Cardiac fibroblast (primary cell): ENCODE measurements around the gene MCM10.

Experiments
- DNase-seq, 2 donors: peaks; one replicate each; pipeline versions ENCODE4 v3.0.0 to v3.0.0-alpha.2; 2010; ENCODE audit warnings: low read depth in 2 of 2
- H3K4me3 ChIP-seq, 2 donors: replicated peaks in 1 of 2; 1 replicate in 1 of 2; 2 replicates in 1 of 2; pipeline ENCODE4 v1.5.1; 2011; ENCODE audit warnings: low read depth in 2 of 2, low read length in 2 of 2, mild to moderate bottlenecking in 2 of 2, moderate library complexity in 1 of 2
- TF ChIP-seq, protein P1 (sequence below): IDR thresholded peaks from one replicate; pipeline ENCODE4 v1.5.1; 2011; ENCODE audit warnings: low read depth, mild to moderate bottlenecking, low read length, inconsistent platforms

Gene MCM10

GRCh38 chr10:13165177-13165576, 3.8 kb downstream of the MCM10 start:
- TF ChIP-seq, protein P1, sequence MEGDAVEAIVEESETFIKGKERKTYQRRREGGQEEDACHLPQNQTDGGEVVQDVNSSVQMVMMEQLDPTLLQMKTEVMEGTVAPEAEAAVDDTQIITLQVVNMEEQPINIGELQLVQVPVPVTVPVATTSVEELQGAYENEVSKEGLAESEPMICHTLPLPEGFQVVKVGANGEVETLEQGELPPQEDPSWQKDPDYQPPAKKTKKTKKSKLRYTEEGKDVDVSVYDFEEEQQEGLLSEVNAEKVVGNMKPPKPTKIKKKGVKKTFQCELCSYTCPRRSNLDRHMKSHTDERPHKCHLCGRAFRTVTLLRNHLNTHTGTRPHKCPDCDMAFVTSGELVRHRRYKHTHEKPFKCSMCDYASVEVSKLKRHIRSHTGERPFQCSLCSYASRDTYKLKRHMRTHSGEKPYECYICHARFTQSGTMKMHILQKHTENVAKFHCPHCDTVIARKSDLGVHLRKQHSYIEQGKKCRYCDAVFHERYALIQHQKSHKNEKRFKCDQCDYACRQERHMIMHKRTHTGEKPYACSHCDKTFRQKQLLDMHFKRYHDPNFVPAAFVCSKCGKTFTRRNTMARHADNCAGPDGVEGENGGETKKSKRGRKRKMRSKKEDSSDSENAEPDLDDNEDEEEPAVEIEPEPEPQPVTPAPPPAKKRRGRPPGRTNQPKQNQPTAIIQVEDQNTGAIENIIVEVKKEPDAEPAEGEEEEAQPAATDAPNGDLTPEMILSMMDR = no peak
- DNase-seq = no peak

DNA sequence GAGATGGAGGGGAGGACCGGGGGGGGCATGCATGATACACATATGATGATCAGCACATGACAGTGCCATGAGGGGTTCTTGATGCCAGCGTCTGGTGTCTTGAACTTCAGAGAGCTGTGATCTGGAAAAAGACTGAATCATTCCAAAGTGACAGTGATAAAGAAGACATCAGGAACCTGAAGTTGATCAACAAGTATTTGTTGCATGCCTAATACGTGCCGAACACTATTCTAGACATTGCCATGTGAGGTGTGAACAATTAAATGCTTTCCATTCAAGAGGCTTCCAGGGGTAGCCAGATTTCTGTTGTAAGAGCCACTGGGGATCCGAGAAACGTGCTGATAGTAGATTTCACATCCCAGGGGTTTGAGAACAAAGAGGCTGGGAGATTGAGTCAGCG, 6.2 kb downstream of the MCM10 start:
- no peak overlapping the region for H3K4me3 ChIP-seq
- TF ChIP-seq, protein P1 = no peak
- no peak for DNase-seq

More at GRCh38 chr10:13165177-13165576, 3.8 kb downstream of the MCM10 start:
- no peak overlapping the region for H3K4me3 ChIP-seq

DNA sequence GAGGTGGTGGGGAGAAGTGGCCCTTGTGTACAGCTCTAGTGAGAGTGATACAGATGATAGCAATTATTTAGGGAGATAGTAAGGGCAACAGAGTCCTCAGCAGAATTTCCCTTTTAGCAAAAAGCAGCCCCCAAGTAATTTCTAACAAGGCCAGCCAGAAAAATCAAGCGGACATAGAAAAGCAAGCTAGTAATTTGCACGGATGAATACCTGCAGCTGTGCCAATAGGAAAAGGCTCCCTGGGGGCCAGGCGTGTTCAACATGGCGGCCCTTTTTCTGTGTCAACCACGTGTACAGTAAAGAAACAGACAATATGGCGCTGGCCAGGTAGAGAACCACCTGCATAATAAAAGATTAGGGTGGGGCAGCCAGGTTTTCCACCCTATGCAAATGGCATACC, 7.4 kb downstream of the MCM10 start:
- TF ChIP-seq, protein P1 = no peak
- H3K4me3 ChIP-seq = no peak overlapping the region
- no peak for DNase-seq

GRCh38 chr10:13173616-13174015, 12.3 kb downstream of the MCM10 start:
- TF ChIP-seq, protein P1 = no peak
- DNase-seq = no peak

GRCh38 chr10:13180788-13181187, 19.4 kb downstream of the MCM10 start:
- DNase-seq = no peak
- no peak overlapping the region for H3K4me3 ChIP-seq
- TF ChIP-seq, protein P1 = no peak

More at GRCh38 chr10:13173616-13174015, 12.3 kb downstream of the MCM10 start:
- no peak overlapping the region for H3K4me3 ChIP-seq

DNA sequence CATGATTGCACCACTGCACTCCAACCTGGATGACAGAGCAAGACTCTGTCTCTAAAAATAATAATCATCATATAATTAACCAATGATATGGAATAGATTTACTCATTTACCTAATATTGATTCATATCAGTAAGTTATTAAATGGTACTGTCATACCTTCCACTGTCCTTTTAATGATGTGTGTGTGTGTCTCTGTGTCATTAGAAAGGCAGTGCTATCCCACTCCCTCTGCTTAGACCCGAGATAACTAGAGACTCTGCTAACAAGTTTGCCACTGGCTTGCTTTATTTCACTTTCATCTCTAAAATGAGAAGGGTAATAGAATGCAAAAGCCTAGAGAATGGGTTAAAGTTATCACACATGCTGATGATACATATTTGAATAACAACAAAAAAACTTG, 21.1 kb downstream of the MCM10 start:
- TF ChIP-seq, protein P1 = no peak
- no peak overlapping the region for H3K4me3 ChIP-seq
- no peak for DNase-seq

DNA sequence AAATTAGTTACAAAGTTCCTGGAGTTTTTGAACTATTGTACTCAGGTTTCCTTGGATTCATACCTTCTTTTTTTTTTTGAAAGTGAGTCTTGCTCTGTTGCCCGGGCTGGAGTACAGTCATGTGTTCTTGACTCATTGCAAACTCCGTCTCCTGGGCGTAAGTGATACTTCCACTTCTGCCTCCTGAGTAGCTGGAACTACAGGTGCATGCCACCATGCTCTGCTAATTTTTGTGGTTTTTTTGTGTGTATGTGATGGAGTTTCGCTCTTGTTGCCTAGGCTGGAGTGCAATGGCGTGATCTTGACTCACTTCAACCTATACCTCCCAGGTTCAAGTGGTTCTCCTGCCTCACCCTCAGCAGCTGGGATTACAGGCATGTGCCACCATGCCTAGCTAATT, 22.3 kb downstream of the MCM10 start:
- H3K4me3 ChIP-seq = no peak overlapping the region
- DNase-seq = no peak
- TF ChIP-seq, protein P1 = no peak
